Right kidney (tissue), 1 donor: ENCODE data around the gene UBE2E1.
"Not testable (repeated sequence)": the region's sequence is repeated elsewhere in the genome, so short reads cannot be mapped to it uniquely, and the experiment has no call there.

ENCODE experiments used
- DNase-seq: peaks from one replicate; pipeline ENCODE4 v3.0.0-alpha.2; 2016

UBE2E1 gene

DNA sequence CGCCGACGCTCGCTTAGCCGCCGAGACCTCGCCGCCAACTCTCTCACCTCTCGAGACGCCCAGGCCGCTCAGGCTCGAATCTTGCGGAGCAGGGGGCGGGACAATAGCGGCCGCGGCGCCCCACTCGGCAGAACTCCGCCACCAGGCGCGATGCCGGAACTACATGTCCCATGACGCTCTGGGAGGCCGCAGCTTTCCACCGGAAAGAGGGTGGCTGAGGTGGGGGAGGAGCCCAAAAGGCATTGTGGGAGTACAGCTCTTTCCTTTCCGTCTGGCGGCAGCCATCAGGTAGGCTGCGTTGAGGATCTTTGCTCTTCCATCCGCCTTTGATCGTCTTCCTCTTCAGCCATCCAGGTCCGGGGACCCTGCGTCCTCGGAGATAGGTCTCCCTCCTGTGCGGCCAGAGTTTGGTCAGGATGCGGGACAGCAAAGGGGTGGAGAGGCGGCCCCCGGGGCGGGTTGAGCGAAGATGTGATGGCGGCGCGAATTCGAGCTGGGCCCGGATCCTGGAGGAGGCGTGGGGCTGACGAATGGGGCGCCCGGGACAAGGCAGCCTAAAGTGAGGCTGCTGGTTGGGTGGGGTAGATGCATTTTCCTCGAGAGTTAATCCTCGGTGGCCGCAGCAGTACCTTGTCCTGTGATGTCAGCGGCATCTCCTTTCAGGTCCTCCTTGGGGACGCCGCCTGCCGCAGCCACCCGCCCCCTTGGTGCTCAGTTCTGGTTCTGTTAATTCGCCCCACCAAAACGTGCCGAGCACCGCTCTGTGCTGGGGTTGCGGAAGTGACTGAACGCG lies 111.3 kb downstream of the UBE2E1 start, which contains the start of the genes NKIRAS1 and RPL15:
NKIRAS1 (minus strand) TSS at position 105 of the 793 bp plus-strand sequence. CDS start 6,086 bp downstream, outside the sequence.
RPL15 (plus strand) TSS at position 247 of the 793 bp plus-strand sequence. CDS start 728 bp downstream, outside the sequence.
- DNase-seq = peak; percentile 97

- DNase-seq = peak; percentile 28
These were observed 112.0 kb downstream of the UBE2E1 start for GRCh38 chr3:23917679-23918303.

- not testable (repeated sequence) for DNase-seq
These were observed 112.6 kb downstream of the UBE2E1 start for GRCh38 chr3:23918331-23918730.

DNA sequence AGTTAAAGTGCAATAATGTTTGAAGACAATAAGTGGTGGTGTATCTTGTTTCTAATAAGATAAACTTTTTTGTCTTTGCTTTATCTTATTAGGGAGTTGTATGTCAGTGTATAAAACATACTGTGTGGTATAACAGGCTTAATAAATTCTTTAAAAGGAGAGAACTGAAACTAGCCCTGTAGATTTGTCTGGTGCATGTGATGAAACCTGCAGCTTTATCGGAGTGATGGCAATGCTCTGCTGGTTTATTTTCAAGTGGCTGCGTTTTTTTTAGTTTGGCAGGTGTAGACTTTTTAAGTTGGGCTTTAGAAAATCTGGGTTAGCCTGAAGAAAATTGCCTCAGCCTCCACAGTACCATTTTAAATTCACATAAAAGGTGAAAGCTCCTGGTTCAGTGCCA lies 113.9 kb downstream of the UBE2E1 start:
- DNase-seq = no peak

DNA sequence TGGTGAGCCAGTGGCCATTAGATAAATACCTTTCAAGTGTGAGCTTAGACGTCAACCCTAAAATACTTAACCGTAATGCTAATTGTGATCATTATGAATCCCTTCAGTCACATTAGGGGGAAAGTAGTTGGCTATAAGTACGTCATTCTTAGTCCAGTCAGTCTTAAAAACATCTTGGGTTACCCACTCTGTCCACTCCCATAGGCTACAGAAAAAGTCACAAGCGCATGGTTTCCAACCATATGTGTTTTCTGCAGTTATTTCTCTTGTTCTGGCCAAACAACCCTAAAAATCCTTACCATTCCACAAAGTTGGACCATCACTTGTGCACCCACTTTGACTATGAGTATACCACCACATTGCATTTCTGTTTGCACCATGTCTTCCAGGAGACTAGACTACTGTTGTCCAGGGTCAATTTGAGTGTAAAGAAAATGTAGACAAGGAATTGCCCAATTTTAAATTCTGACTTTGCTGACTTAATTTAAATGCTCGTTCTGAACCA lies 114.4 kb downstream of the UBE2E1 start:
- DNase-seq = no peak

GRCh38 chr3:23921052-23921511 lies 115.3 kb downstream of the UBE2E1 start:
- DNase-seq = no peak

GRCh38 chr3:23923786-23924185 lies 118.0 kb downstream of the UBE2E1 start:
- peak; percentile 20 for DNase-seq

GRCh38 chr3:23926246-23926645 lies 120.5 kb downstream of the UBE2E1 start:
- DNase-seq = no peak

GRCh38 chr3:23926736-23927135 lies 121.0 kb downstream of the UBE2E1 start:
- DNase-seq = no peak

DNA sequence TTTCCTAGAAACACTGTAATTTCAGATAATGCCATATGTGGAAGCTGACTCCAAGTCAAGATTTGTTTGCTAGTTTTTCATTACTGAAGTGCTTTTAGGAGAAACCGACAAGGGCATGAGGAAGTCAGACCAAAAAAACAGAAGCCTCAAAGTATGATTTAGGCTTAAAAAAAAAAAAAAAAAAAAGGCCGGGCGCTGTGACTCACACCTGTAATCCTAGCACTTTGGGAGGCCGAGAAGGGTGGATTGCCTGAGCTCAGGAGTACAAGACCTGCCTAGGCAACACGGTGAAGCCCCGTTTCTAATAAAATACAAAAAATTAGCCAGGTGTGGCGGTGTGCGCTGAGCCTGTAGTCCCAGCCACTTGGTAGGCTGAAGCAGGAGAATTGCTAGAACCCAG lies 122.8 kb downstream of the UBE2E1 start:
- no peak for DNase-seq

GRCh38 chr3:23931597-23931996 lies 125.8 kb downstream of the UBE2E1 start:
- no peak for DNase-seq

- DNase-seq = no peak
These were observed 126.8 kb downstream of the UBE2E1 start for GRCh38 chr3:23932571-23932970.

DNA sequence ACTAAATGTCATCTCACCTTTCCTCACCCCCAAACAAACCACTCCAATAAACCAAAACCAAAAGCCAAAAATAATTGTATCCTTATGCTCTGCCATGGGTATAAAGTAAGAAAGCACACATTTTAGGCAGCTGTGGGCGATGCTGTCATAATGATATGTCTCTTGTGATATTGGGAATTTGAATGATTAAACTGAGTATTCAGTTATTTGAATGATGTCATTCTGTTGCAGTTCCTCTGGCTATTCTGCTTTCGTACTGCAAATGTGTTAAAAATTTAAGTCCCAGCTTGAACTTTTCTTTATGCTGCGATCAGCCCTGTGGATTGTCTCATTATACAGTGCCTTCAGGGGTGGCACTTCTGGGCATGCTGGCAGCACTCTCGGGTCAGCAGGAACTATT lies 128.5 kb downstream of the UBE2E1 start:
- DNase-seq = no peak

GRCh38 chr3:23937296-23937695 lies 131.5 kb downstream of the UBE2E1 start:
- DNase-seq = no peak

DNA sequence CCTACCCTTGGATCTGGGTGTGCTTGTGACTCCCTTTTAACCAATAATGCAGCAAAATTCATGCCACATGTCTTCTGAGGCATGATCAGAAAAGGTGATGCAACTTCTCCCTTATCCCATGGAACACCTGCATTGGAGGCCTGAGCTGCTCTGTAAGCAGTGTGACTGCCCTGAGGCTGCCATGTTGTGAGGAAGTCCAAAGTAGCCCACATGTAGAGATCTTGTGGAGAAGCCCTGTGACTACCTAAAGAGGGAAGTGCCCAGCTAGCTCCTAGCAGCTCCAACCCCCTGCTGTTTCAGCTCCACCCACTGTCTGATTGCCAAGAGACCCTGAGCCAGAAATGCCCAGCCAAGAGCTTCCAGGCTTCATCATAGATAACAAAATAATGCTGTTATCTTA lies 132.9 kb downstream of the UBE2E1 start:
- no peak for DNase-seq

GRCh38 chr3:23940775-23941174 lies 135.0 kb downstream of the UBE2E1 start:
- DNase-seq = no peak
